GM23248 (cell line): ENCODE data around the gene AMPD3. TPM values are rescaled to one million over a fixed set of nuclear protein-coding genes. Genes with fewer than 3 reads are reported as not detected.

ENCODE experiments used
- DNase-seq: peaks from one replicate; pipeline ENCODE4 v3.0.0-alpha.2; 2015
- H2AFZ ChIP-seq: fragments of 200-600 bp; sonication (generic); 2 replicates; pipeline ENCODE4 v1.6.1; 2016; ENCODE audit warnings: antibody characterized with exemption
- H3F3A ChIP-seq: fragments of 200-600 bp; sonication (generic); 2 replicates; pipeline ENCODE4 v1.6.1; 2016; ENCODE audit warnings: mild to moderate bottlenecking, antibody characterized with exemption, mixed run types; ENCODE audit not compliant: insufficient read depth
- H3K27ac ChIP-seq: fragments of 200-600 bp; sonication (generic); 2 replicates; pipeline ENCODE4 v1.5.1; 2016; ENCODE audit warnings: mild to moderate bottlenecking
- H3K27me3 ChIP-seq: fragments of 200-600 bp; sonication (generic); replicated peaks from 2 replicates; pipeline ENCODE4 v1.6.1; 2016; ENCODE audit warnings: mild to moderate bottlenecking; ENCODE audit not compliant: insufficient read depth
- H3K36me3 ChIP-seq: fragments of 200-600 bp; sonication (generic); 2 replicates; pipeline ENCODE4 v1.6.1; 2016; ENCODE audit warnings: low read depth, mild to moderate bottlenecking
- H3K4me1 ChIP-seq: fragments of 200-600 bp; sonication (generic); 2 replicates; pipeline ENCODE4 v1.6.1; 2016; ENCODE audit warnings: mild to moderate bottlenecking; ENCODE audit not compliant: insufficient read depth
- H3K4me2 ChIP-seq: fragments of 200-600 bp; sonication (generic); one replicate; pipeline ENCODE4 v1.6.1; 2016; ENCODE audit warnings: mild to moderate bottlenecking; ENCODE audit not compliant: unreplicated experiment
- H3K4me3 ChIP-seq: fragments of 200-600 bp; sonication (generic); 2 replicates; pipeline ENCODE4 v1.5.1; 2016; ENCODE audit warnings: mild to moderate bottlenecking
- H3K79me2 ChIP-seq: fragments of 200-600 bp; sonication (generic); 2 replicates; pipeline ENCODE4 v1.6.1; 2016; ENCODE audit warnings: mild to moderate bottlenecking; ENCODE audit not compliant: insufficient read depth
- H3K9ac ChIP-seq: fragments of 200-600 bp; sonication (generic); 2 replicates; pipeline ENCODE4 v1.6.1; 2016; ENCODE audit warnings: mild to moderate bottlenecking
- H3K9me2 ChIP-seq: fragments of 200-600 bp; sonication (generic); 2 replicates; pipeline ENCODE4 v1.6.1; 2016; ENCODE audit warnings: mixed run types, mild to moderate bottlenecking, moderate library complexity; ENCODE audit not compliant: insufficient read depth
- H3K9me3 ChIP-seq: fragments of 200-600 bp; sonication (generic); one replicate; pipeline ENCODE4 v1.6.1; 2017; ENCODE audit warnings: low read depth
- H4K20me1 ChIP-seq: fragments of 200-600 bp; sonication (generic); 2 replicates; pipeline ENCODE4 v1.6.0; 2016; ENCODE audit not compliant: insufficient read depth
- EZH2 ChIP-seq: fragments of 200-600 bp; sonication (generic); IDR thresholded peaks from 2 replicates; pipeline ENCODE4 v1.6.1; 2018; ENCODE audit warnings: antibody characterized with exemption, mild to moderate bottlenecking; ENCODE audit not compliant: insufficient read depth, poor library complexity, severe bottlenecking
- EZH2phosphoT487 ChIP-seq: fragments of 200-600 bp; sonication (generic); IDR thresholded peaks from 2 replicates; pipeline ENCODE4 v1.6.1; 2018; ENCODE audit warnings: antibody characterized with exemption, moderate library complexity, mild to moderate bottlenecking, low read depth; ENCODE audit not compliant: insufficient read depth
- WGBS, 2 experiments: methylation state at CpG; one replicate each; pipeline ENCODE4 v1.1.6; 2015 to 2017; ENCODE audit warnings: low lambda C conversion rate in 2 of 2, low coverage in 1 of 2; ENCODE audit errors: missing lambda C conversion rate in 2 of 2; 5-methylcytosine and 5-hydroxymethylcytosine counted together
- in situ Hi-C: fragments of 300-500 bp; cut with MboI; formaldehyde crosslinking; loops from 2 replicates; pipeline ENCODE4 v1.15.0; 2020
- polyA plus RNA-seq: library from polyadenylated mRNA; unstranded; fragments of >200 nt; fragmentation: Nextera tagmentation; extraction: Ambion mirVana; gene quantifications from 2 replicates; pipeline ENCODE4 v1.2.1, GENCODE V29; 2016
- total RNA-seq: library from RNA; depleted of rRNA; stranded (reverse); fragments of >200 nt; shearing (Covaris generic); gene quantifications from 2 replicates; pipeline ENCODE4 v1.2.3, GENCODE V29; 2014

The AMPD3 gene
- total and polyA plus RNA-seq, 2 experiments from 2014 or later, result 3.3 to 4.9 TPM

DNA sequence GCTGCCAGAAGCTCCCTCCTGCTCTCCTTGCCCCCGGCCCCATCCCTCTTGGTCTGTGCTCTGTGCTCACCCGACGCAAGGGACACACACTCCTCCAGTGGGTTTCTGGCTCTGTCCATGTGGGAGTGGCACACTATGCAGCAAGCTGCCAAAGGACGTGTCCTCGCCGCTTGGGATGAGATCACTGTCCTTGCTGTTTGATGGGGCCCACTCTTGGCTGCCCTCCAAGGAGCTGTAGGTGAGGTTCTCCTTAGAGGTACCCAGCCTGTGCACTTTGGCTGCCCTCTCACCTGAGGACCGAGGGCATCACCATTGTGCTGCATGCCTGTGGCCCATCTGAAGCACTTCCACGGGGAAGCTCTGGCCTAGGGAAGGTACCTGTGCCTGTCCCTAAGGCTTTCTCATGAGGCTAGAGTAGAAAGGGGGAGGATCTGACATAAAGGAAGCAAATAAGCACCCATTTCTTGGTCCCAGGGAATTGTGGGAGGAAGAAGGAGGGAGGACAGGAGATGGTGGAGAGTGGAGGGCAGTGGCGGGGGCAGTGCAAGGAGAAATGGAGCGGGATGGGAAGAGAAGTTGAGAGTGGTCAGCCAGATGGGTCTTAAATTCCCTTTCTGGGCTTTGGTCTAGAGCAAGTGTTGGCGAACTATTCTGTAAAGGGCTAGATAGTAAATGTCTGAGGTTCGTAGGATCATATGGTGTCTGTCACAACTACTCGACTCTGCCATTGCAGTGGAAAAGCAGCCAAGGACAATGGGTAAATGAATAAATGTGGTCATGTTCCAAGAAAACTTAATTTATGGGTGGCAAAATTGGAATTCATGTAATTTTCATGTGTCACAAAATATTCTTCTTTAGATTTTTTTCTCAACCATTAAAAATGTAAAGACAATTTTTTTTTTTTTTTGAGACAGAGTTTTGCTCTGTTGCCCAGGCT is 47.0 kb upstream of the AMPD3 start:
- Histone ChIP-seq H3K36me3 (no peaks in the 10 kb centered on the region), H3K27me3 (no peaks in the 10 kb centered on the region), H3K9me3 (no peaks in the 10 kb centered on the region), H3K4me2 (peak overlapping the region; percentile 59), H3K79me2 (no peaks in the 10 kb centered on the region), H3F3A (peaks cover 13% of the 10 kb centered on the region), H2AFZ (no peak overlapping the region), H3K4me3 (no peak overlapping the region), H3K9me2 (no peaks in the 10 kb centered on the region), H4K20me1 (no peaks in the 10 kb centered on the region), H3K4me1 (peaks cover 19% of the 10 kb centered on the region), H3K27ac (peak overlapping the region; percentile 47), H3K9ac (no peak overlapping the region)
- TF ChIP-seq EZH2 (no peak), EZH2phosphoT487 (no peak)
- 59% methylated on average over 13 of the region's 13 CpGs for WGBS, 2 experiments
- in situ Hi-C loops, result loop anchor here (10.0 kb wide), 2 partner anchors 247 to 327 kb away; no protein-coding TSS in a partner anchor
- peak; percentile 23 for DNase-seq

DNA sequence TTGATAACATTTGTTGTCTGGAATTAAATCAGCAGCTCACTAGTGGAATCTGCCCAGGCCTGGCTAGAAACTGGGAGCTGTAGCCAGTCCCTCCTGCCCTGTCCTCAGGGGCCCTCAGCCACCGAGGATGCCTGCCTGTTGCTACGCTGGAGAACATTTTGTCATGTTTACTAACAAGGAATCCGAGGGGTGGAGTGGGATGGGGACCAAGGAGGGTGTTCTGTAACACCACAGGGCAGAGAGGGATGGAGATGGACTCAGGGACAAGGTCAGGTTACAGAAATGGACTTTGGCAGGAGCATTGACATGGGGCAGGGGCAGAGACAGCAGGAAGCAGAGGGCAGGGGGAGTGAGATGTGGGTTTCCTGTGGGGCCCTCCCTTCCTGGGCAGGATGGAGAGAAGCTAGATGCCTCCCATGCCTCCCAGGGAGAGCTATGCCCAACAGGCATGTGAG is 45.8 kb upstream of the AMPD3 start:
- Histone ChIP-seq H3K9me2 (no peaks in the 10 kb centered on the region), H3K27ac (no peak overlapping the region), H2AFZ (no peak overlapping the region), H4K20me1 (no peaks in the 10 kb centered on the region), H3K36me3 (no peaks in the 10 kb centered on the region), H3K79me2 (no peaks in the 10 kb centered on the region), H3K27me3 (no peaks in the 10 kb centered on the region), H3K4me1 (peaks cover 19% of the 10 kb centered on the region), H3F3A (peaks cover 13% of the 10 kb centered on the region), H3K9ac (no peak overlapping the region), H3K9me3 (no peaks in the 10 kb centered on the region), H3K4me2 (no peak overlapping the region), H3K4me3 (no peak overlapping the region)
- 42 to 48% methylated on average over 3 of the region's 3 CpGs for WGBS, 2 experiments
- peak; percentile 15 for DNase-seq
- in situ Hi-C loops, result loop anchor here (10.0 kb wide), 2 partner anchors 246 to 326 kb away; no protein-coding TSS in a partner anchor
- no peak for TF ChIP-seq EZH2
- TF ChIP-seq EZH2phosphoT487, result no peak

DNA sequence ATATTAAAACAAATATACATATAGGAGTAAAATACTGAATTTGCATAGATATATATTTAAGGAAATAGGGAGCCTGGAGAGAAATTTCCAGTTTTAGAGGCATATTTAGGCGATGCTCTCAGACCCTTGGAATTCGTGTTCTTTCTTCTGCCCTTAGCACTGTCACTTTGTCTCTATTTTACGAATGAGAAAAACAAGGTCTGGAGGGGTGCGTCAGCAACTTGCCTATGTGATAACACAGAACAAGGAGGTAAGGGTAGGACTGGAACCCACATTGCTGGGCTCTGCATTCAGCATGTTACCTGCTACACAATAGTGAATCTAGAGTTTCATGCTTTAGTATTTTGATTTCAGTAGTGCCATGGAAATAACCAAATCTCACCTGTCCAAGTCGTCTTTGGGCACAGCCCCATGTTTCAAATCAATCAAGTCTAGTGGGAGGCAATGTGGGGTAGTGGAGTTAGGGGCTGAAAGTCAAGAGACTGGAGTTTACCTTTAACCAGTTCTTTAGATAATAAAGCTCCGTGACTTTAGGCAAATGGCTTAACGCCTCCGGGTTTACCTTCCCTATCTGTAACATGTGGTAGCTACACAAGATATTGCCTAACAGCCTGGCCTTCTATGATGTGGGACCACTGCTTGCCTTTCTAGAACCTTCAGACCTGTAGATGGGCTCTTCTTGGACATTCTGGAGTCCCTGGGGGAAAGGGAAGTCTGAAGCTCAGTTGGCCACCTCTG is 44.8 kb upstream of the AMPD3 start:
- TF ChIP-seq EZH2 (no peak), EZH2phosphoT487 (no peak)
- Histone ChIP-seq H3K9ac (no peak overlapping the region), H3K27ac (no peak overlapping the region), H3K79me2 (no peaks in the 10 kb centered on the region), H4K20me1 (no peaks in the 10 kb centered on the region), H2AFZ (no peak overlapping the region), H3F3A (peaks cover 13% of the 10 kb centered on the region), H3K4me1 (peaks cover 27% of the 10 kb centered on the region), H3K9me3 (no peaks in the 10 kb centered on the region), H3K4me3 (no peak overlapping the region), H3K9me2 (no peaks in the 10 kb centered on the region), H3K4me2 (no peak overlapping the region), H3K36me3 (no peaks in the 10 kb centered on the region), H3K27me3 (no peaks in the 10 kb centered on the region)
- DNase-seq, result no peak
- 97 to 98% methylated on average over 8 of the region's 8 CpGs for WGBS, 2 experiments
- in situ Hi-C loops, result no loop called here

DNA sequence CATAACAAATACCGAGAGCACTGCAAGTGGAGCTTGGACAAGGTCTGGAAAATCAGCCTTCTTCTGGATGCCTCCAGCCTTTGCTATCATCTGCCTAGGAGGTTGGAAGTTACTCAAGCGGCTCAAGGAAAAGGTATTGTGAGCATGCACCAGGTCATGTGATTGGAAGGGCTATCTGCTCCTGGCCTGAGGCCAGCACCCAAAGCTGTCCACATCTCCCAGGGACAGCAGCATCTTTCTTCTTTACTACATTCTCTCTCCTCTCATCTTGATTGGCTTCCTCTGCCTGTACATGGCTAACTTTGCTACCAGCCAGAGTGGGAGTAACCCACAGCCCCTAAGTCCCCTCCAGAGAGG is 44.2 kb upstream of the AMPD3 start:
- Histone ChIP-seq H3K9me3 (no peaks in the 10 kb centered on the region), H3K27me3 (no peaks in the 10 kb centered on the region), H3K9me2 (no peaks in the 10 kb centered on the region), H2AFZ (no peak overlapping the region), H3K79me2 (no peaks in the 10 kb centered on the region), H3F3A (peaks cover 13% of the 10 kb centered on the region), H4K20me1 (no peaks in the 10 kb centered on the region), H3K4me1 (peaks cover 27% of the 10 kb centered on the region), H3K36me3 (no peaks in the 10 kb centered on the region), H3K4me3 (no peak overlapping the region), H3K4me2 (no peak overlapping the region), H3K27ac (no peak overlapping the region), H3K9ac (no peak overlapping the region)
- DNase-seq, result no peak
- in situ Hi-C loops, result no loop called here
- TF ChIP-seq EZH2phosphoT487 (no peak), EZH2 (no peak)
- 93 to 96% methylated on average over 2 of the region's 2 CpGs for WGBS, 2 experiments
